ENCODE measurements around the gene C11orf54.
"Not testable (repeated sequence)": the region's sequence is repeated elsewhere in the genome, so short reads cannot be mapped to it uniquely, and the experiment has no call there.

The C11orf54 gene

GRCh38 chr11:93733474-93733873 is 8.0 kb upstream of the C11orf54 start:
- no peak overlapping the region for H3K4me3 ChIP-seq (ENCODE audit: low read depth, low read length)

GRCh38 chr11:93734427-93735222 is 6.8 kb upstream of the C11orf54 start:
- no peak overlapping the region for H3K4me3 ChIP-seq (ENCODE audit: low read depth, low read length)

- no peak overlapping the region for H3K4me3 ChIP-seq (ENCODE audit: low read depth, low read length)
These were observed 5.8 kb upstream of the C11orf54 start for GRCh38 chr11:93735627-93736026.

- no peak overlapping the region for H3K4me3 ChIP-seq (ENCODE audit: low read depth, low read length)
These were observed 5.3 kb upstream of the C11orf54 start for GRCh38 chr11:93736129-93736528.

GRCh38 chr11:93737904-93738612 is 3.4 kb upstream of the C11orf54 start:
- H3K4me3 ChIP-seq (ENCODE audit: low read depth, low read length) = peak overlapping the region; percentile 9

- peak overlapping the region; percentile 100 for H3K4me3 ChIP-seq (ENCODE audit: low read depth, low read length)
These were observed 2.8 kb upstream of the C11orf54 start for GRCh38 chr11:93738647-93739081.

- H3K4me3 ChIP-seq (ENCODE audit: low read depth, low read length) = peak overlapping the region; percentile 100
These were observed 1.3 kb upstream of the C11orf54 start for GRCh38 chr11:93740031-93740729.

- H3K4me3 ChIP-seq (ENCODE audit: low read depth, low read length) = peak overlapping the region; percentile 100
These were observed 760 bp upstream of the C11orf54 start for GRCh38 chr11:93740730-93741093.

- peak overlapping the region; percentile 100 for H3K4me3 ChIP-seq (ENCODE audit: low read depth, low read length)
These were observed 382 bp downstream of the C11orf54 start for GRCh38 chr11:93741882-93742226.

GRCh38 chr11:93743291-93743690 is 1.8 kb downstream of the C11orf54 start:
- no peak overlapping the region for H3K4me3 ChIP-seq (ENCODE audit: low read depth, low read length)

- no peak overlapping the region for H3K4me3 ChIP-seq (ENCODE audit: low read depth, low read length)
These were observed 3.2 kb downstream of the C11orf54 start for GRCh38 chr11:93744669-93745004.

GRCh38 chr11:93745005-93745755 is 3.7 kb downstream of the C11orf54 start:
- not testable (repeated sequence) for H3K4me3 ChIP-seq (ENCODE audit: low read depth, low read length)

- no peak overlapping the region for H3K4me3 ChIP-seq (ENCODE audit: low read depth, low read length)
These were observed 4.6 kb downstream of the C11orf54 start for GRCh38 chr11:93746101-93746500.

- no peak overlapping the region for H3K4me3 ChIP-seq (ENCODE audit: low read depth, low read length)
These were observed 5.7 kb downstream of the C11orf54 start for GRCh38 chr11:93747122-93747521.

- H3K4me3 ChIP-seq (ENCODE audit: low read depth, low read length) = no peak overlapping the region
These were observed 9.5 kb downstream of the C11orf54 start for GRCh38 chr11:93751001-93751400.

GRCh38 chr11:93753241-93753640 is 11.8 kb downstream of the C11orf54 start:
- no peak overlapping the region for H3K4me3 ChIP-seq (ENCODE audit: low read depth, low read length)

GRCh38 chr11:93756748-93757147 is 15.3 kb downstream of the C11orf54 start:
- no peak overlapping the region for H3K4me3 ChIP-seq (ENCODE audit: low read depth, low read length)

GRCh38 chr11:93757301-93757700 is 15.8 kb downstream of the C11orf54 start:
- no peak overlapping the region for H3K4me3 ChIP-seq (ENCODE audit: low read depth, low read length)

GRCh38 chr11:93757924-93758865 is 16.7 kb downstream of the C11orf54 start:
- no peak overlapping the region for H3K4me3 ChIP-seq (ENCODE audit: low read depth, low read length)

- H3K4me3 ChIP-seq (ENCODE audit: low read depth, low read length) = not testable (repeated sequence)
These were observed 17.7 kb downstream of the C11orf54 start for GRCh38 chr11:93759123-93759522.

Measured in iPS-11a (cell line).